GM10266 (cell line): ENCODE measurements around the gene DUSP22.
A peak's percentile ranks its signal among the peaks of the same experiment; 100 is the strongest.

Experiments used
- DNase-seq: peaks from one replicate; pipeline ENCODE4 v3.0.0; 2012; ENCODE audit errors: extremely low spot score
- CTCF ChIP-seq: IDR thresholded peaks from 2 replicates; pipeline ENCODE4 v1.5.1; 2012; ENCODE audit warnings: mild to moderate bottlenecking, low read depth; ENCODE audit not compliant: control insufficient read depth, insufficient read depth; ENCODE audit errors: missing control alignments

DUSP22 gene

GRCh38 chr6:362924-363249 is 70.6 kb downstream of the DUSP22 start:
- no peak for DNase-seq
- no peak for TF ChIP-seq CTCF

- TF ChIP-seq CTCF, result no peak
- no peak for DNase-seq
These were observed 71.0 kb downstream of the DUSP22 start for GRCh38 chr6:363291-363690.

- TF ChIP-seq CTCF, result no peak
- no peak for DNase-seq
These were observed 71.6 kb downstream of the DUSP22 start for GRCh38 chr6:363909-364308.

- TF ChIP-seq CTCF, result no peak
- DNase-seq, result peak; percentile 70
These were observed 72.6 kb downstream of the DUSP22 start for GRCh38 chr6:364609-365540.

GRCh38 chr6:365835-366234 is 73.5 kb downstream of the DUSP22 start:
- no peak for TF ChIP-seq CTCF

GRCh38 chr6:366389-367297 is 74.4 kb downstream of the DUSP22 start:
- DNase-seq, result no peak
- TF ChIP-seq CTCF, result no peak

More at GRCh38 chr6:365835-366234, 73.5 kb downstream of the DUSP22 start:
- DNase-seq, result no peak

GRCh38 chr6:367298-367794 is 75.1 kb downstream of the DUSP22 start:
- DNase-seq, result no peak
- no peak for TF ChIP-seq CTCF
